Glutamatergic neuron (in vitro differentiated cells): ENCODE measurements around the gene MED13L. TPM values are rescaled to one million over a fixed set of nuclear protein-coding genes. Genes with fewer than 3 reads are reported as not detected.

Experiments
- DNase-seq: peaks from one replicate; pipeline ENCODE4 v3.0.0; 2022
- H3K27ac Mint-ChIP-seq: one replicate; pipeline ENCODE4 v1.8.0; 2020; ENCODE audit warnings: mild to moderate bottlenecking, mixed read lengths, inconsistent platforms; ENCODE audit not compliant: unreplicated experiment
- H3K27me3 Mint-ChIP-seq: one replicate; pipeline ENCODE4 v1.8.0; 2020; ENCODE audit warnings: mild to moderate bottlenecking, moderate library complexity, mixed read lengths, inconsistent platforms; ENCODE audit not compliant: unreplicated experiment
- H3K36me3 Mint-ChIP-seq: one replicate; pipeline ENCODE4 v1.8.0; 2020; ENCODE audit warnings: mild to moderate bottlenecking, mixed read lengths, inconsistent platforms; ENCODE audit not compliant: unreplicated experiment
- H3K4me1 Mint-ChIP-seq: one replicate; pipeline ENCODE4 v1.8.0; 2020; ENCODE audit warnings: mild to moderate bottlenecking, low read depth, mixed read lengths, inconsistent platforms; ENCODE audit not compliant: unreplicated experiment
- H3K4me3 Mint-ChIP-seq: one replicate; pipeline ENCODE4 v1.8.0; 2020; ENCODE audit warnings: mild to moderate bottlenecking, mixed read lengths, inconsistent platforms; ENCODE audit not compliant: unreplicated experiment
- H3K9me3 Mint-ChIP-seq: one replicate; pipeline ENCODE4 v1.8.0; 2020; ENCODE audit warnings: mild to moderate bottlenecking, moderate library complexity, mixed read lengths, inconsistent platforms; ENCODE audit not compliant: unreplicated experiment
- total RNA-seq: library from RNA; stranded (reverse); fragmentation: NEBNext Ultra II Directional; extraction: Animal tissue kit (Norgen Biotek cat#: 25700); gene quantifications from one replicate; pipeline ENCODE4 v1.2.1, GENCODE V29; 2021; ENCODE audit not compliant: unreplicated experiment
- TF ChIP-seq, protein P1 (sequence below): fragments of 200-600 bp; sonication (generic); IDR thresholded peaks from one replicate; pipeline ENCODE4 v1.5.0; 2021; ENCODE audit not compliant: partially characterized antibody, unreplicated experiment

MED13L gene
- total RNA-seq, 1 donor from 2014 or later = 95.5 TPM

DNA sequence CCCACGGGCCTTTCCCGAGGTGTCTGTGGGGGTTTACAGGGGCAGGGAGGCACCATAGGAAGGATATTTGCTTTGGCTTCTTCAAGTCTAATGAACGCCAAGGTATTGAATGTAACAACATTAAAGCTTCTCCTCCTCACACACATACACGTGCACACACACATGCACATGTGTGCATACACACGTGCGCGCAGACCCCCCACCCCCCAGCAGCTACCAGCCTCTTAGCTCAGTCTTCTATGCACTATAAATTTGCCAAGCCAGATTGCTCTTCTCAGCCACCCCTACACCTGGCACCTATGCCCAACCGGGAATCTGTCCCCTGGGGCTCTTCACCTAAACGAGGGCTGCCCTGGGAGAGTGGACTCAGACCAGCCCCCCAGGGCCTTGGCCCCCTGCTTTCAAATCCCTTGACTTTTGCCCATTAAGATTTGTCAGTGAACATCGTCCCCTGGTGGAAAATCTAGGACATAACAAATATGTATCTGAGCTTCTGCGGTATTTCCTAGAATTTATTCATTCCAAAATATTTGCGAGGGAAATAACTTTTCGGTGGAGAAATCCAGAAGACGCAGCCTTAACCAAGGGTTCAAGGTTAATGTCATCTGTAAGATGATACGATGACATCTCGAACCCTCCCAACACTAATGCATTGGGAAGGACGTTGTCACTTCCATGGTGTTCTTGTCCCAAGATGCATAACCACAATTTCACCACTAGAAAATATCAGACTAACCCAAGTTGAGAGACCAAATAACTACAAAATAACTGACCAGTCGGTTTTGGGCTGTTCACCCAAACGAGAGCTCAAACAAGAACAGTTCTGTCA is 330.4 kb downstream of the MED13L start:
- Mint-ChIP-seq H3K9me3 (peaks cover 1% of the 10 kb centered on the region), H3K27ac (no peak overlapping the region), H3K36me3 (no peaks in the 10 kb centered on the region), H3K4me3 (no peak overlapping the region), H3K4me1 (peaks cover 2% of the 10 kb centered on the region), H3K27me3 (peaks cover 2% of the 10 kb centered on the region)
- TF ChIP-seq, protein P1, sequence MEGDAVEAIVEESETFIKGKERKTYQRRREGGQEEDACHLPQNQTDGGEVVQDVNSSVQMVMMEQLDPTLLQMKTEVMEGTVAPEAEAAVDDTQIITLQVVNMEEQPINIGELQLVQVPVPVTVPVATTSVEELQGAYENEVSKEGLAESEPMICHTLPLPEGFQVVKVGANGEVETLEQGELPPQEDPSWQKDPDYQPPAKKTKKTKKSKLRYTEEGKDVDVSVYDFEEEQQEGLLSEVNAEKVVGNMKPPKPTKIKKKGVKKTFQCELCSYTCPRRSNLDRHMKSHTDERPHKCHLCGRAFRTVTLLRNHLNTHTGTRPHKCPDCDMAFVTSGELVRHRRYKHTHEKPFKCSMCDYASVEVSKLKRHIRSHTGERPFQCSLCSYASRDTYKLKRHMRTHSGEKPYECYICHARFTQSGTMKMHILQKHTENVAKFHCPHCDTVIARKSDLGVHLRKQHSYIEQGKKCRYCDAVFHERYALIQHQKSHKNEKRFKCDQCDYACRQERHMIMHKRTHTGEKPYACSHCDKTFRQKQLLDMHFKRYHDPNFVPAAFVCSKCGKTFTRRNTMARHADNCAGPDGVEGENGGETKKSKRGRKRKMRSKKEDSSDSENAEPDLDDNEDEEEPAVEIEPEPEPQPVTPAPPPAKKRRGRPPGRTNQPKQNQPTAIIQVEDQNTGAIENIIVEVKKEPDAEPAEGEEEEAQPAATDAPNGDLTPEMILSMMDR = peak; percentile 71
- no peak for DNase-seq

DNA sequence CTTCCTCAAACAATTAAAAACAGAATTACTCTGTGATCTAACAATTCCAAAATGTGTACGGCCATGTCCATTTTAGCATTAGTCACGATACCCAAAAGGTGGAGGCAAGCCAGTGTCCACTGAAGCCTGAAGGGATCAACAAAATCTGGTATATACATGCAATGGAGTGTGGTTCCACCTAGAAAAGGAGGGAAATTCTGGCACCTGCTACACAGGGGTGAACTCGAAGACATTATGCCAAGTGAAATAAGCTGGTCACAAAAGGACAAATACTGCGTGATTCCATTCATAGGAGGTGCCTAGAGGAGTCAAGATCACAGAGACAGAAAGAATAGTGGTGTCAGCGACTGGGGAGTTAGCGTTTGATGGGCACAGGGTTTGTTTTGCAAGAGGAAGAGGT is 331.4 kb downstream of the MED13L start:
- H3K36me3 Mint-ChIP-seq = peaks cover under 1% of the 10 kb centered on the region
- H3K4me3 Mint-ChIP-seq = no peak overlapping the region

DNA sequence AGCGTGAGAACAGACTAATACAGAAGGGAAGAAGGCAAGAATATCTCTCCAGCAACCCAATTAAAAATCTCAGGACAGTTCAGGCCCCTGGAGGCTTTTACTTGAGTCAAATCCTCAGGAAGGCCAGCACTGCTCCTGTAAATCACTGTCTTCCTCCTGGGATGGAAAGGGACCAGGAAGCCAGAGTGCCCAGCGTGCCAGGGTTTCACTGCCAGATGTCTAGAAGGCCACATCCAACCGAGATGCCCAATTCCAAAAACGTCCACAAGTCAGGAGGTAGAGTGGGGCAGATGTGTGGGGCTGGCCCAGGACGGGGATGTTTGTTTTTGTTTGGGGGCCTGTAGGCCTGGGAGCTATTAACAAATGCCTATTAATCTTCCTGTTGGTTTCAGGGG is 332.0 kb downstream of the MED13L start:
- H3K4me3 Mint-ChIP-seq = no peak overlapping the region
- no peak for DNase-seq

More for the DNA sequence above, 331.4 kb downstream of the MED13L start:
- no peaks in the 10 kb centered on the region for H3K4me1 Mint-ChIP-seq
- peaks cover 1% of the 10 kb centered on the region for H3K9me3 Mint-ChIP-seq
- DNase-seq = no peak
- TF ChIP-seq, protein P1 = no peak
- H3K27me3 Mint-ChIP-seq = peaks cover 2% of the 10 kb centered on the region
- no peak overlapping the region for H3K27ac Mint-ChIP-seq

DNA sequence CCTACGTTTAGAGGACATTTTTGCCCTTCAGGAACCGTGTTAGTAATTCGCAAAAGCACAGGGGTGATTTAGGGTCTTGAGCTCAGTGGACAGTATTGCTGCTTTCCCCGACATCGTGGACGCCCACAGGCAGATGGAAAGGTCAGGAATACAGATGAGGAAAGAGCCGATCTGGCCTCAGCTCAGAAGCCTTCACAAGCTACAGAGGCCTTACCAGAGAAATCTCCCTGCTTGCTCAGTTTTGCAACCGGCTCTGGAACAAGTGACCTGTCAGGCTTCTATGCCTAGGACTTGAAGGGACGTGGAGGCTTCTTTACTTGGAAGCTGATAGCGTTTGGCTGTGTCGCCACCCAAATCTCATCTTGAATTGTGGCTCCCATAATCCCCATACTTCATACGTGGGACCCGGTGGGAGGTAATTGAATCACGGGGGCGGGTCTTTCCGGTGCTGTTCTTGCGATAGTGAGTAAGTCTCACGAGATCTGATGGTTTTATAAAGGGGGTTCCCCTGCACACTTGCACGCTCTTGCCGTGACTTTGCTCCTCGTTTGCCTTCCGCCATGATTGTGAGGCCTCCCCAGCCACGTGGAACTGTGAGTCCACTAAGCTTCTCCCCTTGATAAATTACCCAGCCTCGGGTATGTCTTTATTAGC is 332.5 kb downstream of the MED13L start:
- H3K27me3 Mint-ChIP-seq = peaks cover 2% of the 10 kb centered on the region
- no peak for DNase-seq
- TF ChIP-seq, protein P1 = no peak
- H3K36me3 Mint-ChIP-seq = peaks cover 6% of the 10 kb centered on the region
- H3K4me3 Mint-ChIP-seq = no peak overlapping the region
- peaks cover 1% of the 10 kb centered on the region for H3K9me3 Mint-ChIP-seq
- H3K27ac Mint-ChIP-seq = no peak overlapping the region
- H3K4me1 Mint-ChIP-seq = no peaks in the 10 kb centered on the region

More for the DNA sequence above, 332.0 kb downstream of the MED13L start:
- Mint-ChIP-seq H3K27ac (no peak overlapping the region), H3K9me3 (peaks cover 1% of the 10 kb centered on the region), H3K27me3 (peaks cover 2% of the 10 kb centered on the region), H3K4me1 (no peaks in the 10 kb centered on the region), H3K36me3 (peaks cover 6% of the 10 kb centered on the region)
- TF ChIP-seq, protein P1 = no peak

DNA sequence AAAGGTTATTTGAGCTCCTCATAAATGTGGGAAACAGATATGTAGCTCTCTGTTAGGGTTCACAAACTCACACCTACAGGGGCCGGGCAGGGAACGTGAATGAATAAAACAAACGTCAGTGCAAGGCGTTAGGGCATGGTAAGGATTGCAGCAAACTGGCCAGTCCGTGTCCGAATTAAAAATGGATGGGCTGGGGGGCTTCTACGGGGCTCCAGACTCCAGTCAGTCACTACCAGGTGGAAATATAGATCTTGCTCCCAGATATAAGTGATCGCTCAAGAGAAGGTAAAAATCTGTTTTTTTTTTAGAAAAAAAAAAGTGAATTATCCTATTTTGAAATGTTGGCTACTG is 333.1 kb downstream of the MED13L start:
- H3K27me3 Mint-ChIP-seq = peaks cover 2% of the 10 kb centered on the region
- H3K27ac Mint-ChIP-seq = no peak overlapping the region
- no peak overlapping the region for H3K4me3 Mint-ChIP-seq
- H3K4me1 Mint-ChIP-seq = no peaks in the 10 kb centered on the region
- TF ChIP-seq, protein P1 = no peak
- H3K36me3 Mint-ChIP-seq = peaks cover 6% of the 10 kb centered on the region
- H3K9me3 Mint-ChIP-seq = peaks cover 1% of the 10 kb centered on the region
- no peak for DNase-seq
